ENCODE data around the gene CENPA.

The CENPA gene

GRCh38 chr2:26820932-26821331, 35.1 kb downstream of the CENPA start:
- TF ChIP-seq EP300 (IDR thresholded peaks at IDR 0.05; ENCODE audit: borderline replicate concordance) (no peak), TEAD4 (IDR thresholded peaks at IDR 0.05) (no peak), USF1 (IDR thresholded peaks at IDR 0.05) (no peak), NFIC (IDR thresholded peaks at IDR 0.05) (no peak), RAD21 (IDR thresholded peaks at IDR 0.05; ENCODE audit: low read depth) (no peak), YY1 (IDR thresholded peaks at IDR 0.05; ENCODE audit: low read depth) (no peak), EGR1 (IDR thresholded peaks at IDR 0.05) (no peak), REST (IDR thresholded peaks at IDR 0.05; ENCODE audit: low read depth) (no peak), CEBPB (IDR thresholded peaks at IDR 0.05) (no peak), CREB1 (IDR thresholded peaks at IDR 0.05; ENCODE audit: low read depth) (no peak), ZBTB7A (IDR thresholded peaks at IDR 0.05; ENCODE audit: low read depth) (no peak), FOXM1 (IDR thresholded peaks at IDR 0.05; ENCODE audit: borderline replicate concordance, low read depth) (no peak), TCF12 (IDR thresholded peaks at IDR 0.05; ENCODE audit: low read depth) (no peak), TAF1 (IDR thresholded peaks at IDR 0.05; ENCODE audit: low read depth) (no peak), MAX (IDR thresholded peaks at IDR 0.05) (no peak)

GRCh38 chr2:26822877-26823276, 37.0 kb downstream of the CENPA start:
- TF ChIP-seq YY1 (IDR thresholded peaks at IDR 0.05; ENCODE audit: low read depth) (no peak), REST (IDR thresholded peaks at IDR 0.05; ENCODE audit: low read depth) (no peak), TAF1 (IDR thresholded peaks at IDR 0.05; ENCODE audit: low read depth) (no peak), CREB1 (IDR thresholded peaks at IDR 0.05; ENCODE audit: low read depth) (no peak), EP300 (IDR thresholded peaks at IDR 0.05; ENCODE audit: borderline replicate concordance) (no peak), MAX (IDR thresholded peaks at IDR 0.05) (no peak), CEBPB (IDR thresholded peaks at IDR 0.05) (no peak), ZBTB7A (IDR thresholded peaks at IDR 0.05; ENCODE audit: low read depth) (no peak), NFIC (IDR thresholded peaks at IDR 0.05) (no peak), TEAD4 (IDR thresholded peaks at IDR 0.05) (no peak), USF1 (IDR thresholded peaks at IDR 0.05) (no peak), EGR1 (IDR thresholded peaks at IDR 0.05) (no peak), FOXM1 (IDR thresholded peaks at IDR 0.05; ENCODE audit: borderline replicate concordance, low read depth) (no peak), RAD21 (IDR thresholded peaks at IDR 0.05; ENCODE audit: low read depth) (no peak), TCF12 (IDR thresholded peaks at IDR 0.05; ENCODE audit: low read depth) (no peak)

GRCh38 chr2:26838121-26838906, 52.5 kb downstream of the CENPA start:
- TF ChIP-seq REST (IDR thresholded peaks at IDR 0.05; ENCODE audit: low read depth) (peak; percentile 88), EP300 (IDR thresholded peaks at IDR 0.05; ENCODE audit: borderline replicate concordance) (no peak)

GRCh38 chr2:26840937-26841610, 55.2 kb downstream of the CENPA start:
- TF ChIP-seq EGR1 (IDR thresholded peaks at IDR 0.05) = no peak
- no peak for TF ChIP-seq EP300 (IDR thresholded peaks at IDR 0.05; ENCODE audit: borderline replicate concordance)
